HUDEP-2 (cell line): ENCODE data around the gene ARHGEF7.
A peak's percentile ranks its signal among the peaks of the same experiment; 100 is the strongest.

ENCODE experiments used
- DNase-seq, 76 experiments: peaks; one replicate each; lab custom pipeline; 2025; ENCODE audit not compliant: unreplicated experiment in 76 of 76; lab: John Stamatoyannopoulos, UW

Gene ARHGEF7

GRCh38 chr13:111132948-111133347 is 17.8 kb downstream of the ARHGEF7 start:
- DNase-seq, result no peak

GRCh38 chr13:111139452-111139851 is 24.3 kb downstream of the ARHGEF7 start:
- DNase-seq, result no peak

- no peak for DNase-seq
These were observed 24.9 kb downstream of the ARHGEF7 start for GRCh38 chr13:111139873-111140561.

GRCh38 chr13:111140562-111141105 is 25.5 kb downstream of the ARHGEF7 start:
- DNase-seq, result no peak

GRCh38 chr13:111142472-111142871 is 27.4 kb downstream of the ARHGEF7 start:
- no peak for DNase-seq

GRCh38 chr13:111143865-111144540 is 28.9 kb downstream of the ARHGEF7 start:
- DNase-seq, result no peak

GRCh38 chr13:111145071-111145470 is 30.0 kb downstream of the ARHGEF7 start:
- no peak for DNase-seq

GRCh38 chr13:111145506-111145905 is 30.4 kb downstream of the ARHGEF7 start:
- no peak for DNase-seq

GRCh38 chr13:111152844-111153243 is 37.7 kb downstream of the ARHGEF7 start:
- DNase-seq, result no peak

GRCh38 chr13:111153279-111153976 is 38.3 kb downstream of the ARHGEF7 start:
- DNase-seq, result peak in 74 of 76 experiments; percentile 22 to 93 (median 80)

GRCh38 chr13:111153977-111154332 is 38.8 kb downstream of the ARHGEF7 start:
- peak in 34 of 76 experiments; percentile 5 to 58 (median 28) for DNase-seq

GRCh38 chr13:111156421-111156820 is 41.3 kb downstream of the ARHGEF7 start:
- DNase-seq, result no peak

GRCh38 chr13:111158136-111158805 is 43.2 kb downstream of the ARHGEF7 start:
- no peak for DNase-seq

GRCh38 chr13:111159362-111160320 is 44.5 kb downstream of the ARHGEF7 start:
- no peak for DNase-seq

- DNase-seq, result no peak
These were observed 45.5 kb downstream of the ARHGEF7 start for GRCh38 chr13:111160648-111161047.

GRCh38 chr13:111161601-111162600 is 46.8 kb downstream of the ARHGEF7 start:
- DNase-seq, result no peak

GRCh38 chr13:111165241-111166010 is 50.3 kb downstream of the ARHGEF7 start:
- no peak for DNase-seq
